Fibroblast of lung (primary cell): ENCODE results near the gene TXNDC8.

Source experiments
- CTCF ChIP-seq, 2 donors: IDR thresholded peaks in 1 of 2; conservative IDR thresholded peaks in 1 of 2; 1 replicate in 1 of 2; 2 replicates in 1 of 2; pipeline ENCODE4 v1.5.1; 2011 to 2012; ENCODE audit warnings: low read length in 2 of 2, control low read depth in 1 of 2, inconsistent platforms in 1 of 2, low read depth in 1 of 2, mild to moderate bottlenecking in 1 of 2
- EZH2 ChIP-seq: IDR thresholded peaks from 2 replicates; pipeline ENCODE4 v1.5.1; 2012; ENCODE audit warnings: low read length, control low read depth, mild to moderate bottlenecking; ENCODE audit errors: missing control alignments

- TF ChIP-seq EZH2, result no peak
- TF ChIP-seq CTCF (conservative IDR thresholded peaks at IDR 0.05 in 1 of 2, IDR thresholded peaks at IDR 0.05 in 1 of 2; ENCODE audit: low read depth in 1 of 2, low read length in 2 of 2), result no peak
These were observed 76.0 kb downstream of the TXNDC8 start for GRCh38 chr9:110261632-110262031.
